Trophoblast cell (in vitro differentiated cells and primary cell): ENCODE measurements around the gene SH3TC1.

Source experiments
- DNase-seq, 2 donors: peaks; one replicate each; pipeline ENCODE4 v3.0.0-alpha.2; 2016
- H2AFZ ChIP-seq: 2 replicates; pipeline ENCODE4 v1.6.1; 2013; ENCODE audit warnings: low read length, moderate library complexity, mild to moderate bottlenecking; ENCODE audit not compliant: insufficient read depth, poor library complexity
- H2AK5ac ChIP-seq: 2 replicates; pipeline ENCODE4 v1.6.1; 2013; ENCODE audit warnings: mild to moderate bottlenecking, low read length
- H2BK120ac ChIP-seq: 2 replicates; pipeline ENCODE4 v1.6.1; 2013; ENCODE audit warnings: low read length, mild to moderate bottlenecking, moderate library complexity; ENCODE audit not compliant: insufficient read depth, poor library complexity
- H2BK12ac ChIP-seq: 2 replicates; pipeline ENCODE4 v1.6.1; 2013; ENCODE audit warnings: mild to moderate bottlenecking, low read length, moderate library complexity
- H2BK5ac ChIP-seq: 2 replicates; pipeline ENCODE4 v1.6.1; 2013; ENCODE audit warnings: low read length, low read depth, moderate library complexity, mild to moderate bottlenecking; ENCODE audit not compliant: poor library complexity
- H3K14ac ChIP-seq: 2 replicates; pipeline ENCODE4 v1.6.1; 2013; ENCODE audit warnings: mild to moderate bottlenecking, low read length
- H3K18ac ChIP-seq: 2 replicates; pipeline ENCODE4 v1.6.1; 2013; ENCODE audit warnings: mild to moderate bottlenecking, low read length
- H3K23ac ChIP-seq: 2 replicates; pipeline ENCODE4 v1.6.1; 2013; ENCODE audit warnings: low read length
- H3K27ac ChIP-seq: 2 replicates; pipeline ENCODE4 v1.5.1; 2013; ENCODE audit warnings: low read depth, mild to moderate bottlenecking, inconsistent platforms, low read length, moderate library complexity
- H3K27me3 ChIP-seq: 2 replicates; pipeline ENCODE4 v1.6.1; 2013; ENCODE audit warnings: inconsistent platforms, mild to moderate bottlenecking, low read length, moderate library complexity; ENCODE audit not compliant: insufficient read depth
- H3K36me3 ChIP-seq, 2 experiments: 1 replicate in 1 of 2; 2 replicates in 1 of 2; pipeline ENCODE4 v1.6.1; 2013; ENCODE audit warnings: low read length in 2 of 2, mild to moderate bottlenecking in 2 of 2, moderate library complexity in 1 of 2; ENCODE audit not compliant: insufficient read depth in 2 of 2, control insufficient read depth in 1 of 2
- H3K4ac ChIP-seq: 2 replicates; pipeline ENCODE4 v1.6.1; 2013; ENCODE audit warnings: low read depth, mild to moderate bottlenecking, low read length, moderate library complexity
- H3K4me1 ChIP-seq, 2 experiments: 1 replicate in 1 of 2; 2 replicates in 1 of 2; pipeline ENCODE4 v1.6.1; 2013; ENCODE audit warnings: low read length in 2 of 2, mild to moderate bottlenecking in 2 of 2, moderate library complexity in 1 of 2; ENCODE audit not compliant: insufficient read depth in 2 of 2, control insufficient read depth in 1 of 2
- H3K4me2 ChIP-seq: 2 replicates; pipeline ENCODE4 v1.6.1; 2013; ENCODE audit warnings: inconsistent platforms, mild to moderate bottlenecking, low read length, moderate library complexity
- H3K4me3 ChIP-seq: 2 replicates; pipeline ENCODE4 v1.5.1; 2013; ENCODE audit warnings: mild to moderate bottlenecking, low read depth, low read length, inconsistent platforms
- H3K79me1 ChIP-seq: one replicate; pipeline ENCODE4 v1.6.1; 2013; ENCODE audit warnings: low read length
- H3K79me2 ChIP-seq: 2 replicates; pipeline ENCODE4 v1.6.1; 2013; ENCODE audit warnings: low read length, mild to moderate bottlenecking; ENCODE audit not compliant: control insufficient read depth, insufficient read depth, poor library complexity
- H3K9ac ChIP-seq: 2 replicates; pipeline ENCODE4 v1.6.1; 2013; ENCODE audit warnings: mild to moderate bottlenecking, low read length
- H3K9me3 ChIP-seq: 2 replicates; pipeline ENCODE4 v1.6.1; 2013; ENCODE audit warnings: low read depth, mild to moderate bottlenecking, control low read depth, inconsistent platforms, low read length; ENCODE audit not compliant: insufficient read depth
- H4K12ac ChIP-seq: 2 replicates; pipeline ENCODE4 v1.6.1; 2013; ENCODE audit warnings: low read depth, mild to moderate bottlenecking, low read length, moderate library complexity
- H4K8ac ChIP-seq: 2 replicates; pipeline ENCODE4 v1.6.1; 2013; ENCODE audit warnings: low read depth, mild to moderate bottlenecking, low read length, moderate library complexity
- H4K91ac ChIP-seq: one replicate; pipeline ENCODE4 v1.6.1; 2013; ENCODE audit warnings: low read depth, mild to moderate bottlenecking, low read length, moderate library complexity
- WGBS: extraction: QIAGEN DNeasy Blood & Tissue Kit; methylation state at CpG from one replicate; pipeline ENCODE4 v1.1.7; 2013; ENCODE audit warnings: missing lambda C conversion rate; ENCODE audit not compliant: insufficient read length, insufficient coverage; ENCODE audit errors: extremely low coverage; 5-methylcytosine and 5-hydroxymethylcytosine counted together

The SH3TC1 gene

DNA sequence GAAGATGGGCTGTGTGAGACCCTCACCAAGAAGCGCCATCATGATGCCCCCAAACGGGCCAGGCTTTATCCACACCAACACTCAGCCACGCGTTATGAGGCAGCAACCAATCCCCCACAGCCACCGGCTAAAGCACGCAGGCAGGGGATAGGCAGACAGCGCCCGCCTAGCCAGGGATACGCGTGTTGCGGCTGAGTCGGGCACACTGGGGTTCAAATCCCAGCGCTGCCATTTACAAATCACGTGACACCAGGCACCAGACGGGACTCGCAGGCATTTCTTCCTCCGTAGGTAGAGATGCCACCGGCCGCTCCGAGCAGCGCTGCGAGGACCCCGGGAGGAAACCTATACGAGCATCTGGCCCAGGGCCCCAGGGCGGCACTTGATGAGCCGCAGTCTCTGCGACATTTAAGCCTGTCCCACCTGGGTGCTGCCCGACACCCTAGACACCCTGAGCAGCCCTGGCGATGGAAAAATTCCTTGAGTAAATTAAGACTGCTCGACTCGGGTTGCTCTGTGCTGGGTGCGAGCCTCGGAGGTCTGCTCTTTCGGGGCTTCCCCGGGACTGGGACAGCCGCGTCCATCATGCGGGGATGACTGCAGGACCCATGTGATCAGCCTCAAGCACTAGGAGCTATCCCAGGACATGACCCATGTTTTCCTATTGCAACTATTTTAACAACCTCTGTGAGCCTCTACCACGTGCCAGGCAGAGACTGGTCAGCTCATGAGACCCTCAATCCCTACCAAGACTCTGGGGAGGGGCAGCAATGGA is 46.8 kb upstream of the SH3TC1 start:
- no peaks in the 10 kb centered on the region for H3K36me3 ChIP-seq
- no peak overlapping the region for H3K14ac ChIP-seq
- no peak for DNase-seq
- H3K18ac ChIP-seq: no peak overlapping the region
- H4K12ac ChIP-seq: no peak overlapping the region
- WGBS: no CpG with 5 or more reads among the region's 39 CpGs
- no peak overlapping the region for H3K4ac ChIP-seq
- H3K4me1 ChIP-seq: no peaks in the 10 kb centered on the region
- H2AFZ ChIP-seq: no peak overlapping the region
- H2BK120ac ChIP-seq: no peak overlapping the region
- H3K4me2 ChIP-seq: no peak overlapping the region
- H3K27ac ChIP-seq: no peak overlapping the region
- H2AK5ac ChIP-seq: no peak overlapping the region
- no peak overlapping the region for H3K23ac ChIP-seq
- no peak overlapping the region for H4K91ac ChIP-seq
- no peaks in the 10 kb centered on the region for H3K79me1 ChIP-seq
- H3K4me3 ChIP-seq: no peak overlapping the region
- no peak overlapping the region for H4K8ac ChIP-seq
- no peak overlapping the region for H3K9ac ChIP-seq
- no peaks in the 10 kb centered on the region for H3K79me2 ChIP-seq
- no peak overlapping the region for H2BK5ac ChIP-seq
- peaks cover 4% of the 10 kb centered on the region for H3K27me3 ChIP-seq
- H3K9me3 ChIP-seq: peaks cover 1% of the 10 kb centered on the region
- H2BK12ac ChIP-seq: no peak overlapping the region

DNA sequence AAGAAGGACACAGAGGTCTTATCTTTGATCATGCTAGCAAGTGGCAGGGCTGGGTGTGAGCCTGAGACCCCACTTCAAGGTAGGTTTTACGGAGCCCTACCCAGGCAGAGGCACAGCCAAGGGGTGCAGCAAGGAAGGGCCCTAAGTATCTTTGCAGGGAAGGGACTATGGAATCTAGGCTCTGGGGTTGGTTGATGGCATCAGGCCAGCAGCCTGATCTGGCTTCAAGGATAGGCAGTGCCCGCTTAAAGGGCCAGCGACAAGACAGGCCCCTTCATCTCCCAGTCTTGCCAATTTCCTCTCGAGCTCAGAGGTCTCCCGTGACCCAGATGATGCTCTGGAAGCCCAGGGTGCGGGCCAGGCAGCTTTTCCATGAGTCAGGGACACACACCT is 46.2 kb upstream of the SH3TC1 start:
- no CpG with 5 or more reads among the region's 6 CpGs for WGBS
- H3K27me3 ChIP-seq: peaks cover 8% of the 10 kb centered on the region
- H3K4me1 ChIP-seq: peaks cover 0 to under 1% of the 10 kb centered on the region in 2 experiments
- H3K27ac ChIP-seq: no peak overlapping the region
- H3K36me3 ChIP-seq: no peaks in the 10 kb centered on the region
- no peak overlapping the region for H2BK120ac ChIP-seq
- no peak overlapping the region for H2BK12ac ChIP-seq
- no peaks in the 10 kb centered on the region for H3K79me1 ChIP-seq
- no peak overlapping the region for H2BK5ac ChIP-seq
- DNase-seq: no peak
- no peak overlapping the region for H2AFZ ChIP-seq
- H3K18ac ChIP-seq: no peak overlapping the region
- no peak overlapping the region for H3K9ac ChIP-seq
- no peak overlapping the region for H4K91ac ChIP-seq
- no peak overlapping the region for H3K4me3 ChIP-seq
- H3K79me2 ChIP-seq: no peaks in the 10 kb centered on the region
- H4K8ac ChIP-seq: no peak overlapping the region
- no peak overlapping the region for H3K4me2 ChIP-seq
- no peak overlapping the region for H3K4ac ChIP-seq
- no peak overlapping the region for H3K14ac ChIP-seq
- no peak overlapping the region for H3K23ac ChIP-seq
- no peak overlapping the region for H4K12ac ChIP-seq
- H2AK5ac ChIP-seq: no peak overlapping the region
- H3K9me3 ChIP-seq: peaks cover 2% of the 10 kb centered on the region

DNA sequence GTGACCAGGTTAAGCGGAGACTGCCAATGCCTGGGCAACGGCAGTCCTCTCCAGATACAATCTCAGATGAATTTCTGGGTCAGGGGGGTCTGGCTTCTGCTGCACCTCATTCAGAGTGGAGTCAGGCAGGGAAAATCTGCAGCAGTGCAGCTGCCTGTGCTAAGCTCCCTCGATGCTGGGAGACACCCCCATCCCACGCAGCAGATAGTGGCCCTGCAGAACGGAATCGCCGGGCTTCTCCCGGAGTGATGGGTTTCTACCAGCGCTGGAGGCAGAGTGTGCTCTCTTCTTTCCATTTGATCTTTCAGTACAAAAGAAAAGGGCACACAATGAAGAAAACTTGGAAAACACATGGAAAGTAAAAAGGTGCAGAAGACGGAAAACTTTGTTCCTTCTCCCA is 45.6 kb upstream of the SH3TC1 start:
- Histone ChIP-seq H4K8ac (no peak overlapping the region), H2BK120ac (no peak overlapping the region), H4K91ac (no peak overlapping the region), H3K4me2 (no peak overlapping the region), H3K27ac (no peak overlapping the region), H3K23ac (no peak overlapping the region), H3K4me1 (peaks cover 0 to 6% of the 10 kb centered on the region in 2 experiments), H3K36me3 (no peaks in the 10 kb centered on the region), H2AK5ac (no peak overlapping the region), H3K9me3 (peaks cover 1% of the 10 kb centered on the region), H3K4me3 (no peak overlapping the region), H3K4ac (no peak overlapping the region), H3K18ac (no peak overlapping the region), H3K14ac (no peak overlapping the region), H2BK12ac (no peak overlapping the region), H3K79me1 (no peaks in the 10 kb centered on the region), H2AFZ (no peak overlapping the region), H3K79me2 (no peaks in the 10 kb centered on the region), H2BK5ac (no peak overlapping the region), H4K12ac (no peak overlapping the region), H3K27me3 (peaks cover 14% of the 10 kb centered on the region), H3K9ac (no peak overlapping the region)
- WGBS: no CpG with 5 or more reads among the region's 10 CpGs
- DNase-seq: no peak

DNA sequence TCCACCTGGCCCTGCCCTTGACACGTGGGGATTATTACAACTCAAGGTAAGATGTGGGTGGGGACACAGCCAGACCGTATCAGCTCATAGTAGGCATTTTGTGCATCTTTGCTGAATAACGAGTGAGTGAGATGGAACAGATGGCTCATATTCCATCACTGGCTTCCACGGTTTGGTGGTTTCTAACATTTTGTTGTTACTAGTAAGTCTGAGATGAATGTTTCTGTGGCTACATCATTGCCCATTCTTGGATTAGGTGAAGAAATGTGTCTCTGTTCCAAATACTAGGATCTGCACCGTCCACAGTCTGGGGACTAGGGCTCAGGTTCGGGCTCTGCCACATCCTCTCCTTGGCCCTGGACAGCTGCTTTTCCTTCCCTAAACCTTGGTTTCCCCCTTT is 44.0 kb upstream of the SH3TC1 start:
- H3K4ac ChIP-seq: no peak overlapping the region
- H3K4me3 ChIP-seq: no peak overlapping the region
- no peak overlapping the region for H2BK5ac ChIP-seq
- H3K4me2 ChIP-seq: no peak overlapping the region
- no peak for DNase-seq
- H3K9ac ChIP-seq: no peak overlapping the region
- peaks cover 21% of the 10 kb centered on the region for H3K27me3 ChIP-seq
- H3K18ac ChIP-seq: no peak overlapping the region
- H3K9me3 ChIP-seq: peaks cover 1% of the 10 kb centered on the region
- peaks cover 7 to 12% of the 10 kb centered on the region in 2 experiments for H3K4me1 ChIP-seq
- H3K14ac ChIP-seq: no peak overlapping the region
- no peak overlapping the region for H3K27ac ChIP-seq
- H3K36me3 ChIP-seq: no peaks in the 10 kb centered on the region
- no peak overlapping the region for H4K91ac ChIP-seq
- H4K12ac ChIP-seq: no peak overlapping the region
- peaks cover 6% of the 10 kb centered on the region for H3K79me1 ChIP-seq
- no peak overlapping the region for H2AK5ac ChIP-seq
- no peak overlapping the region for H2BK120ac ChIP-seq
- no CpG with 5 or more reads among the region's 6 CpGs for WGBS
- peaks cover 1% of the 10 kb centered on the region for H3K79me2 ChIP-seq
- no peak overlapping the region for H2BK12ac ChIP-seq
- no peak overlapping the region for H3K23ac ChIP-seq
- H2AFZ ChIP-seq: no peak overlapping the region
- no peak overlapping the region for H4K8ac ChIP-seq
